Peyer's patch (tissue), 4 donors: ENCODE measurements around the gene MED22. TPM values are rescaled to one million over a fixed set of nuclear protein-coding genes. Genes with fewer than 3 reads are reported as not detected.
"Not testable (repeated sequence)": the region's sequence is repeated elsewhere in the genome, so short reads cannot be mapped to it uniquely, and the experiment has no call there.

ENCODE experiments used
- DNase-seq, 3 donors: peaks; one replicate each; pipeline ENCODE4 v3.0.0-alpha.2; 2017 to 2019
- H3K27ac ChIP-seq, 4 donors: fragments of 200-600 bp; sonication (generic); one replicate each; pipeline ENCODE4 v1.5.1; 2016 to 2019
- H3K27me3 ChIP-seq, 2 donors: fragments of 200-600 bp; sonication (generic); one replicate each; pipeline ENCODE4 v1.5.1; 2019
- H3K36me3 ChIP-seq, 3 donors: fragments of 200-600 bp; sonication (generic); one replicate each; pipeline ENCODE4 v1.5.1; 2016 to 2019
- H3K4me1 ChIP-seq, 4 donors: fragments of 200-600 bp; sonication (generic); one replicate each; pipeline ENCODE4 v1.5.1; 2016 to 2019
- H3K4me3 ChIP-seq, 4 donors: fragments of 200-600 bp; sonication (generic); 1 replicate in 3 of 4; 2 replicates in 1 of 4; pipeline ENCODE4 v1.5.1; 2016 to 2019; ENCODE audit warnings: mild to moderate bottlenecking in 1 of 4
- H3K9me3 ChIP-seq, 4 donors: fragments of 200-600 bp; sonication (generic); one replicate each; pipeline ENCODE4 v1.5.1; 2016 to 2019; ENCODE audit warnings: mild to moderate bottlenecking in 1 of 4
- POLR2A ChIP-seq, 2 donors: fragments of 450-650 bp; IDR thresholded peaks; one replicate each; pipeline ENCODE4 v1.5.1; 2017; ENCODE audit warnings: antibody characterized with exemption in 2 of 2, mild to moderate bottlenecking in 2 of 2, moderate library complexity in 2 of 2
- total RNA-seq, 4 donors: library from RNA; depleted of rRNA; stranded (reverse); fragments of >200 nt; gene quantifications; one replicate each; pipeline ENCODE4 v1.1.0, GENCODE V29; 2016
- TF ChIP-seq, protein P1 (sequence below), 6 experiments: fragments of 450-650 bp in 4 of 6; fragments of 200-600 bp in 2 of 6; sonication (generic) in 1 of 6; IDR thresholded peaks; one replicate each; pipeline ENCODE4 v1.5.1; 2017 to 2019; ENCODE audit warnings: antibody characterized with exemption in 6 of 6, mild to moderate bottlenecking in 3 of 6, moderate library complexity in 1 of 6

Gene MED22
- total RNA-seq, 4 donors from 2014 or later = 23.5 to 42.1 (median 31.2) TPM

DNA sequence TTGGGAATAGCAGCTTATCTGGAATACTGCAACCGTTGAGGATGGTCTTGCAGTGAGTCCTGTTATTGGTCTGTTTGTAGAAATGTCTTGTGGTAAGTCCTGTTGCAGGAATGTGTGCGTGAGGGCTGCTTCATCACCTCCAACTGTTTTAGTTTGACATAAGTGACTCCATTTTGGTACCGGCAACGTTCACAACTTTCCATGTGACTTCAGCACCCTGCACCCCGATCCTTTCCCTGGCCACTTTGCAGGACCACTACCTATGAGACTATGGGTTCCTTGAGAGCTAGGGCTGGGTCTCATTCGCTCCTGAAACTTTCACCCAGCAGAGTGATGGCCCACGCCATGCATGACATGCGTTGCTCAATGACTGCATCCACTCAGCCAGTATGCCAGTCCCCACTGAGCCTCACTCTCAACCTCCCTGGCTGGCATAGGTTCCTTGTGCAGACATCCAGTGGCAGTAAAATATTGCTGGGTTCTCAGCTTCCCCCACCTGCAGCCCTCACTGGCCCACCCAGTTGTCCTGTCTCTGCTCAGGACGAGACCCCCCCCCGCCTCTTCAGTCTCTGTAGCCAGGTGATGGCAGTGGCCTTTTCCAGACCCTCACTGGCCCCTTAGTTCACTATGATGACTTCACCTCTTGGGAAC is 20.0 kb downstream of the MED22 start:
- peak in 1 of 3 donors; percentile 27 for DNase-seq
- TF ChIP-seq POLR2A (IDR thresholded peaks at IDR 0.05) = no peak
- TF ChIP-seq, protein P1, sequence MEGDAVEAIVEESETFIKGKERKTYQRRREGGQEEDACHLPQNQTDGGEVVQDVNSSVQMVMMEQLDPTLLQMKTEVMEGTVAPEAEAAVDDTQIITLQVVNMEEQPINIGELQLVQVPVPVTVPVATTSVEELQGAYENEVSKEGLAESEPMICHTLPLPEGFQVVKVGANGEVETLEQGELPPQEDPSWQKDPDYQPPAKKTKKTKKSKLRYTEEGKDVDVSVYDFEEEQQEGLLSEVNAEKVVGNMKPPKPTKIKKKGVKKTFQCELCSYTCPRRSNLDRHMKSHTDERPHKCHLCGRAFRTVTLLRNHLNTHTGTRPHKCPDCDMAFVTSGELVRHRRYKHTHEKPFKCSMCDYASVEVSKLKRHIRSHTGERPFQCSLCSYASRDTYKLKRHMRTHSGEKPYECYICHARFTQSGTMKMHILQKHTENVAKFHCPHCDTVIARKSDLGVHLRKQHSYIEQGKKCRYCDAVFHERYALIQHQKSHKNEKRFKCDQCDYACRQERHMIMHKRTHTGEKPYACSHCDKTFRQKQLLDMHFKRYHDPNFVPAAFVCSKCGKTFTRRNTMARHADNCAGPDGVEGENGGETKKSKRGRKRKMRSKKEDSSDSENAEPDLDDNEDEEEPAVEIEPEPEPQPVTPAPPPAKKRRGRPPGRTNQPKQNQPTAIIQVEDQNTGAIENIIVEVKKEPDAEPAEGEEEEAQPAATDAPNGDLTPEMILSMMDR (IDR thresholded peaks at IDR 0.05) = no peak
- H3K4me3 ChIP-seq = no peak overlapping the region
- H3K27me3 ChIP-seq = no peaks in the 10 kb centered on the region
- peaks cover 0 to 24% (median 0%) of the 10 kb centered on the region in 3 donors for H3K36me3 ChIP-seq
- no peaks in the 10 kb centered on the region for H3K9me3 ChIP-seq
- H3K27ac ChIP-seq = no peak overlapping the region
- H3K4me1 ChIP-seq = peaks cover 0 to 8% (median under 1%) of the 10 kb centered on the region in 4 donors

DNA sequence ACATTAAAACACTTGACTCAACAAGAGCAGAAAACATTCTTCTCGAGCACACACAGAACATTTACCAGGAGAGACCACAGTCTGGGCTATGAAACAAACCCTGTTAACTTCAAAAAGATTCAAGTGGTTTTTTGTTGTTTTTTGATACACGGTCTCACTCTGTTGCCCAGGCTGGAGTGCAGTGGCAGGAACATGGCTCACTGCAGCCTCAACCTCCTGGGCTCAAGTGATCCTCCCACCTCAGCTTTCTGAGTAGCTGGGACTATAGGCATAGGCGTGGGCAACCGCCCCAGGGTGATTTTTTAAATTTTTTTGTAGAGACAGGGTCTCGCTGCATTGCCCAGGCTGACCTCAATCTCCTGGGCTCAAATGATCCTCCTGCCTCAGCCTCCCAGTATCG is 20.9 kb downstream of the MED22 start:
- not testable (repeated sequence) for H3K4me3 ChIP-seq, H3K4me1 ChIP-seq, H3K27me3 ChIP-seq, H3K9me3 ChIP-seq, H3K27ac ChIP-seq
- H3K36me3 ChIP-seq = peaks cover 0 to 14% (median 0%) of the 10 kb centered on the region in 3 donors
- DNase-seq = peak in 1 of 3 donors; percentile 18

DNA sequence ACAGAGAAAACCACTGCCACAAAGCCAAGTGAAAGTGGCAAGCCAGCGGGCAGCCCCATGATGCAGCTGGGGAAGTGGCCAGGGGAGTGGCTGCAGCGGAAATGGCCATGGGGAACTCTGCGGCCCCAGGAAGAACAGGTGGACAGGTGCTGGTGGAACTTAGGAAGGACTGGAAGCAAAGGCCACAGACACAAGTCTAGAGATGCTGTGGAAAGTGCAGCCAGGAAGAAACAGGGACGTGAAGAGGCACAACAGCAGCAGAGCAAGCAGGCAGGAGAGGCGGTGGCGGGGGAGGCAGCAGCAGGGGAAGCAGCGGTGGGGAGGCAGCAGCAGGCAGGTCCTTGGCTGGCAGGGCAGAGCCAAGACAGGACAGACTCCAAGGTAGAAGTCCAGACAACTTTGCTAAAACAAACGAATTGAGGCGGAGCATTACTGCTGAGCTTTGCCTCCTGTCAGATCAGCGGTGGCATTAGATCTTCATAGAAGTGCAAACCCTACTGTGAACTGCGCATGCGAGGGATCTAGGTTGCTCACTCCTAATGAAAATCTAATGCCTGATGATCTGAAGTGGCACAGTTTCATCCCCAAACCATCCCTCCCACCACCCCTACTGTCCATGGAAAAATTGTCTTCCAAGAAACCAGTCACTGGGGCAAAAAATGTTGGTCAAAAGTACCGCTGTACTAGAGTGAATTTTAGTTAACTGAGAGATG is 23.8 kb downstream of the MED22 start:
- TF ChIP-seq, protein P1 (IDR thresholded peaks at IDR 0.05) = no peak
- TF ChIP-seq POLR2A (IDR thresholded peaks at IDR 0.05) = no peak
- Histone ChIP-seq H3K36me3 (no peaks in the 10 kb centered on the region), H3K4me1 (peaks cover 0 to 3% (median 0%) of the 10 kb centered on the region in 4 donors), H3K4me3 (no peak overlapping the region), H3K9me3 (no peaks in the 10 kb centered on the region), H3K27ac (no peak overlapping the region), H3K27me3 (no peaks in the 10 kb centered on the region)
- peak in 1 of 3 donors; percentile 32 for DNase-seq

- DNase-seq = peak in 1 of 3 donors; percentile 29
- H3K27me3 ChIP-seq = no peaks in the 10 kb centered on the region
These were observed 24.7 kb downstream of the MED22 start for GRCh38 chr9:133323211-133323610.

DNA sequence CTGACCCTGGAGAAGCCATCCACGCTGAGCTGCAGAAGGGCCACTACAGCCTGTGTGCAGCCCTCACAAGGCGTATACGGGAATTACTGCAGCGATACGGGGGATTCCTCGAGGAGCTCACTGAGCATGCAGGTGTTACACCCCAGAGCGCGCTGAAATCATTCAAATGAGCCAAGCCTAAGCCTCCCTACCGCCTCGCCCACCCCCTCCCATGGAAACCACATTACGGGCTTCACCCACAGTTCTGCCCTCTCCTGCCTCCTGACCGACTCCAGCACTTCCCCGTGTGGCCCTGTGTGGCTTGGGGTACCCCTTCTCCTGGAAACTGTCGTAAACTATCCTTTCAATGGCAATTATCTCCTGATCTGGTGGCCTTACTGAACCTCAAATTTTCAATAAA is 25.2 kb downstream of the MED22 start:
- Histone ChIP-seq H3K4me1 (no peaks in the 10 kb centered on the region), H3K36me3 (no peaks in the 10 kb centered on the region), H3K4me3 (no peak overlapping the region), H3K9me3 (no peaks in the 10 kb centered on the region), H3K27me3 (no peaks in the 10 kb centered on the region), H3K27ac (no peak overlapping the region)
- DNase-seq = peak in 1 of 3 donors; percentile 19
- TF ChIP-seq, protein P1 (IDR thresholded peaks at IDR 0.05) = no peak
- no peak for TF ChIP-seq POLR2A (IDR thresholded peaks at IDR 0.05)

More at GRCh38 chr9:133323211-133323610, 24.7 kb downstream of the MED22 start:
- TF ChIP-seq, protein P1 (IDR thresholded peaks at IDR 0.05) = no peak
- TF ChIP-seq POLR2A (IDR thresholded peaks at IDR 0.05) = no peak
- Histone ChIP-seq H3K4me3 (no peak overlapping the region), H3K9me3 (no peaks in the 10 kb centered on the region), H3K4me1 (no peaks in the 10 kb centered on the region), H3K36me3 (no peaks in the 10 kb centered on the region), H3K27ac (no peak overlapping the region)

- H3K27ac ChIP-seq = no peak overlapping the region
- no peak overlapping the region for H3K4me3 ChIP-seq
- no peak for TF ChIP-seq POLR2A (IDR thresholded peaks at IDR 0.05)
- DNase-seq = peak in 2 of 3 donors; percentile 0 to 18
- H3K9me3 ChIP-seq = no peaks in the 10 kb centered on the region
- H3K4me1 ChIP-seq = no peaks in the 10 kb centered on the region
- H3K27me3 ChIP-seq = no peaks in the 10 kb centered on the region
- no peaks in the 10 kb centered on the region for H3K36me3 ChIP-seq
These were observed 26.5 kb downstream of the MED22 start for GRCh38 chr9:133321411-133321935.
